B cell (primary cell): Measurements from ENCODE around the gene CFB.

Experiments
- CTCF ChIP-seq: fragments of 200-600 bp; IDR thresholded peaks from one replicate; pipeline ENCODE4 v1.8.0; 2022; ENCODE audit warnings: antibody characterized with exemption, mild to moderate bottlenecking
- EZH2 ChIP-seq: IDR thresholded peaks from 2 replicates; pipeline ENCODE4 v1.6.1; 2012; ENCODE audit warnings: borderline replicate concordance, low read depth, mild to moderate bottlenecking, moderate library complexity, low read length; ENCODE audit not compliant: insufficient read depth, poor library complexity, severe bottlenecking

GRCh38 chr6:31958741-31959739 is 13.1 kb downstream of the CFB start, which contains the start of the genes NELFE and SKIC2:
- TF ChIP-seq CTCF (no peak), EZH2 (no peak)
